Measurements from ENCODE around the gene MYH1.

DNA sequence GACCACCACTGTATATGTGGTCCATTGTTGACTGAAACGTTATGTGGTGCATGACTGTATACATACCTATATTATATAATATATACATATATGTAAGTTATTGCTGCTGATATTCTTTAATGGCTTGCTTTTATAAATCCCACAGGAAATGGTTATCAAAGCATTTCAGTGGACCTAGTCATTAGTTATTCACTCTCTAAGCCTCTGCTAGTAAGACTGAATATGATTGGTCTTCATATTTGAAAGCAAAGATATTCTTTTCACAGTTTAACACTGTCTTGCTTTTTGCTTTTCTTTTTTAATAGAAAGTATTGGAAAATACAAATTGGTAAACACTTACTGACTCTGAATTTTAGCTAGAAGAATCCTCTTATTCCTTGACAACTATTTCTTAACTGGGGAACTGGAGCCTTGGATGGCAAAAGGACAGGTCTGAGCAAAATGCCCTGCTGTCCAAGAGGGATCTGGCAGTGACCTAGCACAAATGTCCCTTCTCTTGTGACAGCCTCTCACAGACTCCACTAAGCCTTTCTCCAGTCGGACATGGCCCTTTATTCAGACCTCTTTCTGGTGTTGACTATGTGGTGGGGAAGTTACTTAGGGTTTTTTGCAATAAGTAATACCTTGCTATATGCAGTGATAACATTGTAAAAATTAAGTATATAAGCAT is 45.8 kb upstream of the MYH1 start:
- TF ChIP-seq, protein P1, sequence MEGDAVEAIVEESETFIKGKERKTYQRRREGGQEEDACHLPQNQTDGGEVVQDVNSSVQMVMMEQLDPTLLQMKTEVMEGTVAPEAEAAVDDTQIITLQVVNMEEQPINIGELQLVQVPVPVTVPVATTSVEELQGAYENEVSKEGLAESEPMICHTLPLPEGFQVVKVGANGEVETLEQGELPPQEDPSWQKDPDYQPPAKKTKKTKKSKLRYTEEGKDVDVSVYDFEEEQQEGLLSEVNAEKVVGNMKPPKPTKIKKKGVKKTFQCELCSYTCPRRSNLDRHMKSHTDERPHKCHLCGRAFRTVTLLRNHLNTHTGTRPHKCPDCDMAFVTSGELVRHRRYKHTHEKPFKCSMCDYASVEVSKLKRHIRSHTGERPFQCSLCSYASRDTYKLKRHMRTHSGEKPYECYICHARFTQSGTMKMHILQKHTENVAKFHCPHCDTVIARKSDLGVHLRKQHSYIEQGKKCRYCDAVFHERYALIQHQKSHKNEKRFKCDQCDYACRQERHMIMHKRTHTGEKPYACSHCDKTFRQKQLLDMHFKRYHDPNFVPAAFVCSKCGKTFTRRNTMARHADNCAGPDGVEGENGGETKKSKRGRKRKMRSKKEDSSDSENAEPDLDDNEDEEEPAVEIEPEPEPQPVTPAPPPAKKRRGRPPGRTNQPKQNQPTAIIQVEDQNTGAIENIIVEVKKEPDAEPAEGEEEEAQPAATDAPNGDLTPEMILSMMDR (IDR thresholded peaks at IDR 0.05; ENCODE audit: extremely low read depth in 1 of 2, insufficient read depth in 1 of 2, low read depth in 1 of 2, low read length in 2 of 2), result no peak
- TF ChIP-seq POLR2A (IDR thresholded peaks at IDR 0.05; ENCODE audit: low read depth, low read length) (no peak), EZH2 (IDR thresholded peaks at IDR 0.05; ENCODE audit: borderline replicate concordance, low read depth, low read length, severe bottlenecking) (no peak), JUN (IDR thresholded peaks at IDR 0.05; ENCODE audit: borderline replicate concordance, insufficient read depth, insufficient read length, low read depth) (no peak), MYC (IDR thresholded peaks at IDR 0.05; ENCODE audit: low read depth, low read length) (no peak), POLR2AphosphoS5 (IDR thresholded peaks at IDR 0.05; ENCODE audit: insufficient read depth, low read depth, low read length) (no peak), GATA2 (IDR thresholded peaks at IDR 0.05; ENCODE audit: insufficient read depth, insufficient read length, low read depth, low read length) (no peak)
- TF ChIP-seq, protein P2, sequence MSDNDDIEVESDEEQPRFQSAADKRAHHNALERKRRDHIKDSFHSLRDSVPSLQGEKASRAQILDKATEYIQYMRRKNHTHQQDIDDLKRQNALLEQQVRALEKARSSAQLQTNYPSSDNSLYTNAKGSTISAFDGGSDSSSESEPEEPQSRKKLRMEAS (IDR thresholded peaks at IDR 0.05; ENCODE audit: insufficient read depth, insufficient read length), result no peak
